B cell (primary cell): ENCODE results near the gene ZNF429.

Experiments used
- EZH2 ChIP-seq: IDR thresholded peaks from 2 replicates; pipeline ENCODE4 v1.6.1; 2012; ENCODE audit warnings: borderline replicate concordance, low read depth, mild to moderate bottlenecking, moderate library complexity, low read length; ENCODE audit not compliant: insufficient read depth, poor library complexity, severe bottlenecking
- TF ChIP-seq, protein P1 (sequence below): fragments of 200-600 bp; IDR thresholded peaks from one replicate; pipeline ENCODE4 v1.8.0; 2022; ENCODE audit warnings: antibody characterized with exemption, mild to moderate bottlenecking

DNA sequence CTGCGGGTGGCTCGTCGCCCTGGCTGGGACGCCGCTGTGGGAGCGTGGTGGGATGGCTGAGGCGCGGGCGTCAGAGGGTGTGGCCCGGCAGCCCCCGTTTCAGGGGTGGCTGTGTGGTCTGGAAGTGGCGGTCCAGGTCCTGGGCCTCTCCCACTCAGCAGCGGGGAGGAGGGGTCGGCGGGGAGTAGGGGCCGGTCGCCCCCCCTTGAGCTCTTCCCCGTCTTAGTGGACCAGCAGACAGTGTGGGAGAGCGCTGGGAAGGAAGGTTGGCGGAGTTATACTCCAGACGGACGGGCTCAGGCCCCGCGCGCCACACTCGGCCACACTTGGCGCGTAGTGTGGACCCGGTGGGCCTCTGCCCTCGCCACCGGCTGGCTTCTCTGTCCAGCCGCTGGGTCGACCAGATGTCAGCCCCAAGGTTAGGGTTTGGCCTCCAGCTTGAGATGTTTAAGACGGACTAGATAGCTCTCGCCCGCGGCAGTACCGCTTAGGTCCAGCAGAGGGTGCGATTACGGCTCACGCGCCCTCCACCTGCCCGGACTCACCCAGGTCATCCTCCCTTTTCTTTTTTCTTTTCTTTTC is 21.7 kb upstream of the ZNF429 start:
- TF ChIP-seq, protein P1, sequence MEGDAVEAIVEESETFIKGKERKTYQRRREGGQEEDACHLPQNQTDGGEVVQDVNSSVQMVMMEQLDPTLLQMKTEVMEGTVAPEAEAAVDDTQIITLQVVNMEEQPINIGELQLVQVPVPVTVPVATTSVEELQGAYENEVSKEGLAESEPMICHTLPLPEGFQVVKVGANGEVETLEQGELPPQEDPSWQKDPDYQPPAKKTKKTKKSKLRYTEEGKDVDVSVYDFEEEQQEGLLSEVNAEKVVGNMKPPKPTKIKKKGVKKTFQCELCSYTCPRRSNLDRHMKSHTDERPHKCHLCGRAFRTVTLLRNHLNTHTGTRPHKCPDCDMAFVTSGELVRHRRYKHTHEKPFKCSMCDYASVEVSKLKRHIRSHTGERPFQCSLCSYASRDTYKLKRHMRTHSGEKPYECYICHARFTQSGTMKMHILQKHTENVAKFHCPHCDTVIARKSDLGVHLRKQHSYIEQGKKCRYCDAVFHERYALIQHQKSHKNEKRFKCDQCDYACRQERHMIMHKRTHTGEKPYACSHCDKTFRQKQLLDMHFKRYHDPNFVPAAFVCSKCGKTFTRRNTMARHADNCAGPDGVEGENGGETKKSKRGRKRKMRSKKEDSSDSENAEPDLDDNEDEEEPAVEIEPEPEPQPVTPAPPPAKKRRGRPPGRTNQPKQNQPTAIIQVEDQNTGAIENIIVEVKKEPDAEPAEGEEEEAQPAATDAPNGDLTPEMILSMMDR = peak; percentile 56
- TF ChIP-seq EZH2 = no peak
